Smooth muscle cell (in vitro differentiated cells): ENCODE measurements around the gene KRT5. TPM values are rescaled to one million over a fixed set of nuclear protein-coding genes. Genes with fewer than 3 reads are reported as not detected.
A peak's percentile ranks its signal among the peaks of the same experiment; 100 is the strongest.

Experiments used
- DNase-seq: peaks from one replicate; lab custom pipeline; 2025; ENCODE audit not compliant: unreplicated experiment; lab: John Stamatoyannopoulos, UW
- H2AFZ ChIP-seq: fragments of 200-600 bp; sonication (generic); 2 replicates; pipeline ENCODE4 v1.6.0; 2016; ENCODE audit warnings: antibody characterized with exemption, low read depth, mild to moderate bottlenecking
- H3F3A ChIP-seq: fragments of 200-600 bp; sonication (generic); 2 replicates; pipeline ENCODE4 v1.6.0; 2017; ENCODE audit warnings: antibody characterized with exemption, low read depth
- H3K27ac ChIP-seq: fragments of 200-600 bp; sonication (generic); 2 replicates; pipeline ENCODE4 v1.5.1; 2016; ENCODE audit warnings: low read depth, mild to moderate bottlenecking
- H3K27me3 ChIP-seq: fragments of 200-600 bp; sonication (generic); 2 replicates; pipeline ENCODE4 v1.6.1; 2016; ENCODE audit warnings: low read depth, mild to moderate bottlenecking
- H3K36me3 ChIP-seq: fragments of 200-600 bp; sonication (generic); 2 replicates; pipeline ENCODE4 v1.5.1; 2016; ENCODE audit warnings: low read depth
- H3K4me1 ChIP-seq: fragments of 200-600 bp; sonication (generic); 2 replicates; pipeline ENCODE4 v1.5.1; 2016; ENCODE audit warnings: low read depth
- H3K4me2 ChIP-seq: fragments of 200-600 bp; sonication (generic); 2 replicates; pipeline ENCODE4 v1.6.0; 2016; ENCODE audit warnings: mild to moderate bottlenecking
- H3K4me3 ChIP-seq: fragments of 200-600 bp; sonication (generic); 2 replicates; pipeline ENCODE4 v1.5.1; 2016; ENCODE audit warnings: mild to moderate bottlenecking
- H3K79me2 ChIP-seq: fragments of 200-600 bp; sonication (generic); 2 replicates; pipeline ENCODE4 v1.6.0; 2016; ENCODE audit warnings: low read depth, mild to moderate bottlenecking
- H3K9ac ChIP-seq: fragments of 200-600 bp; sonication (generic); 2 replicates; pipeline ENCODE4 v1.6.0; 2016; ENCODE audit warnings: low read depth
- H3K9me3 ChIP-seq: fragments of 200-600 bp; sonication (generic); replicated peaks from 2 replicates; pipeline ENCODE4 v1.5.1; 2016; ENCODE audit warnings: low read depth
- H4K20me1 ChIP-seq: fragments of 200-600 bp; sonication (generic); 2 replicates; pipeline ENCODE4 v1.6.0; 2016; ENCODE audit warnings: low read depth
- WGBS: methylation state at CpG from one replicate; pipeline ENCODE4 v1.1.7; 2016; ENCODE audit warnings: low lambda C conversion rate; 5-methylcytosine and 5-hydroxymethylcytosine counted together
- polyA plus RNA-seq: library from polyadenylated mRNA; unstranded; fragments of >200 nt; fragmentation: Nextera tagmentation; extraction: Ambion mirVana; gene quantifications from 2 replicates; pipeline ENCODE4 v1.2.1, GENCODE V29; 2016
- total RNA-seq: library from RNA; depleted of rRNA; stranded (reverse); fragments of >200 nt; gene quantifications from 2 replicates; pipeline ENCODE4 v1.2.3, GENCODE V29; 2014
- TF ChIP-seq, protein P1 (sequence below): fragments of 200-600 bp; sonication (generic); IDR thresholded peaks from 2 replicates; pipeline ENCODE4 v1.5.1; 2017; ENCODE audit warnings: borderline replicate concordance, mild to moderate bottlenecking, antibody characterized with exemption; ENCODE audit not compliant: insufficient read depth, poor library complexity, severe bottlenecking

The KRT5 gene
- total and polyA plus RNA-seq, 2 experiments from 2014 or later: 67.2 to 209 TPM

DNA sequence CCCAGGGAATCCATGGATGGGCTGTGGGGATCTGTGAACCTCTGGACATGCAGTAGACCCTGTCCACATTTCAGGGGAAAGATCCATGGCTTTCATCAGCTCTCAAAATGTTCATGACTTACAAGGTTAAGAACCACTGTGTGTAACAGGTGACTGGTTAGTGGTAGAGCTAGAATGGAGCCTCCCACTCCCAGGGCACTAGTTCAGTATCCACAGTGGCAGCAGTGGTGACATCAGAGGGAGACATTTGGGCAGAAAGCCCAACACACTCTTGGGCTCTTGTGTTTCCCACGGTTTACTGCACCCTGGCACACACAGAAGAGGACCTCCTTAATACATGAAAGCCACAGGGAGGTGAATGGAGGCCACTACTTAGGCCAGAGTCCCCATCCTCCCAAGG lies 44.4 kb upstream of the KRT5 start:
- DNase-seq: no peak
- 64% methylated on average over 1 of the region's 1 CpG for WGBS
- Histone ChIP-seq H3K27ac (no peak overlapping the region), H3K4me2 (no peak overlapping the region), H3K4me3 (no peak overlapping the region), H3F3A (no peaks in the 10 kb centered on the region), H3K79me2 (no peaks in the 10 kb centered on the region), H3K9ac (no peak overlapping the region), H4K20me1 (no peaks in the 10 kb centered on the region), H3K36me3 (no peaks in the 10 kb centered on the region), H2AFZ (no peak overlapping the region), H3K4me1 (no peaks in the 10 kb centered on the region), H3K27me3 (peaks cover 42% of the 10 kb centered on the region), H3K9me3 (no peaks in the 10 kb centered on the region)
- TF ChIP-seq, protein P1, sequence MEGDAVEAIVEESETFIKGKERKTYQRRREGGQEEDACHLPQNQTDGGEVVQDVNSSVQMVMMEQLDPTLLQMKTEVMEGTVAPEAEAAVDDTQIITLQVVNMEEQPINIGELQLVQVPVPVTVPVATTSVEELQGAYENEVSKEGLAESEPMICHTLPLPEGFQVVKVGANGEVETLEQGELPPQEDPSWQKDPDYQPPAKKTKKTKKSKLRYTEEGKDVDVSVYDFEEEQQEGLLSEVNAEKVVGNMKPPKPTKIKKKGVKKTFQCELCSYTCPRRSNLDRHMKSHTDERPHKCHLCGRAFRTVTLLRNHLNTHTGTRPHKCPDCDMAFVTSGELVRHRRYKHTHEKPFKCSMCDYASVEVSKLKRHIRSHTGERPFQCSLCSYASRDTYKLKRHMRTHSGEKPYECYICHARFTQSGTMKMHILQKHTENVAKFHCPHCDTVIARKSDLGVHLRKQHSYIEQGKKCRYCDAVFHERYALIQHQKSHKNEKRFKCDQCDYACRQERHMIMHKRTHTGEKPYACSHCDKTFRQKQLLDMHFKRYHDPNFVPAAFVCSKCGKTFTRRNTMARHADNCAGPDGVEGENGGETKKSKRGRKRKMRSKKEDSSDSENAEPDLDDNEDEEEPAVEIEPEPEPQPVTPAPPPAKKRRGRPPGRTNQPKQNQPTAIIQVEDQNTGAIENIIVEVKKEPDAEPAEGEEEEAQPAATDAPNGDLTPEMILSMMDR: no peak

GRCh38 chr12:52561880-52562449 lies 41.8 kb upstream of the KRT5 start:
- H3K4me1 ChIP-seq: no peaks in the 10 kb centered on the region
- H2AFZ ChIP-seq: no peak overlapping the region
- H3K79me2 ChIP-seq: no peaks in the 10 kb centered on the region
- no peak overlapping the region for H3K9ac ChIP-seq
- TF ChIP-seq, protein P1: peak; percentile 32
- H3K27ac ChIP-seq: no peak overlapping the region
- no peaks in the 10 kb centered on the region for H3F3A ChIP-seq
- no peak overlapping the region for H3K4me3 ChIP-seq
- H3K27me3 ChIP-seq: peaks cover 48% of the 10 kb centered on the region
- no peak for DNase-seq
- no peaks in the 10 kb centered on the region for H3K9me3 ChIP-seq
- H4K20me1 ChIP-seq: no peaks in the 10 kb centered on the region
- no peak overlapping the region for H3K4me2 ChIP-seq
- no peaks in the 10 kb centered on the region for H3K36me3 ChIP-seq
- WGBS: 71% methylated on average over 3 of the region's 3 CpGs

DNA sequence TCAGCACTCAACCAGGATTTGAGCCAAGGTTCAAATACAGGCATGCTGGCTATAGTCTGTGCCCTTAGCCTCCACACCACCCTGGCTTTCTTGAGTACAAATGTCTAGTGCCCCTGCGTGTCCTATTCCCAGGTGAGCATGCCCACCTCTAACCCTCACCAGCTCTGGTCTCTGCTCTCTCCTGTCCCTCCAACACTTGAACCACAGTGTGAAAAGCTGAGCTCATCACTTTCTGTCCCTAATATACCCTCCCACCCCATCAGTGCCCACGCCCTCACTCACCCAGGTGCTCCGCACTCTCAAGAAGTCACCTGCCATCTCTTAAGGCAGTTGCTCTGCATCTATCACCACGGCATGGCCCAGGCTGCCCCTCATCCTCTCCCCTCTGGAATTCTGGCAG lies 39.8 kb upstream of the KRT5 start:
- H3K27me3 ChIP-seq: peaks cover 39% of the 10 kb centered on the region
- no peaks in the 10 kb centered on the region for H3K79me2 ChIP-seq
- H3K36me3 ChIP-seq: no peaks in the 10 kb centered on the region
- no peak for DNase-seq
- H2AFZ ChIP-seq: no peak overlapping the region
- H3K4me3 ChIP-seq: no peak overlapping the region
- no peak overlapping the region for H3K27ac ChIP-seq
- TF ChIP-seq, protein P1: no peak
- 93% methylated on average over 4 of the region's 4 CpGs for WGBS
- H3K9me3 ChIP-seq: no peaks in the 10 kb centered on the region
- H3K4me1 ChIP-seq: no peaks in the 10 kb centered on the region
- no peaks in the 10 kb centered on the region for H4K20me1 ChIP-seq
- no peaks in the 10 kb centered on the region for H3F3A ChIP-seq
- no peak overlapping the region for H3K4me2 ChIP-seq
- H3K9ac ChIP-seq: no peak overlapping the region

GRCh38 chr12:52558781-52559445 lies 38.7 kb upstream of the KRT5 start:
- no peaks in the 10 kb centered on the region for H3K4me1 ChIP-seq
- peaks cover 30% of the 10 kb centered on the region for H3K27me3 ChIP-seq
- no peak overlapping the region for H2AFZ ChIP-seq
- no peaks in the 10 kb centered on the region for H3K79me2 ChIP-seq
- H3K9ac ChIP-seq: no peak overlapping the region
- no peaks in the 10 kb centered on the region for H4K20me1 ChIP-seq
- 91% methylated on average over 8 of the region's 8 CpGs for WGBS
- H3K4me3 ChIP-seq: no peak overlapping the region
- no peaks in the 10 kb centered on the region for H3K9me3 ChIP-seq
- TF ChIP-seq, protein P1: no peak
- no peak overlapping the region for H3K4me2 ChIP-seq
- H3F3A ChIP-seq: no peaks in the 10 kb centered on the region
- H3K36me3 ChIP-seq: no peaks in the 10 kb centered on the region
- H3K27ac ChIP-seq: no peak overlapping the region
- DNase-seq: no peak
